NCI-H510A treated with DMSO at 0.1 percent for 48 hours (cell line): ENCODE measurements around the gene PKD1L1.
"Not testable (repeated sequence)": the region's sequence is repeated elsewhere in the genome, so short reads cannot be mapped to it uniquely, and the experiment has no call there.

Experiments used
- DNase-seq: peaks from one replicate; lab custom pipeline; 2025; lab: John Stamatoyannopoulos, UW

Gene PKD1L1

DNA sequence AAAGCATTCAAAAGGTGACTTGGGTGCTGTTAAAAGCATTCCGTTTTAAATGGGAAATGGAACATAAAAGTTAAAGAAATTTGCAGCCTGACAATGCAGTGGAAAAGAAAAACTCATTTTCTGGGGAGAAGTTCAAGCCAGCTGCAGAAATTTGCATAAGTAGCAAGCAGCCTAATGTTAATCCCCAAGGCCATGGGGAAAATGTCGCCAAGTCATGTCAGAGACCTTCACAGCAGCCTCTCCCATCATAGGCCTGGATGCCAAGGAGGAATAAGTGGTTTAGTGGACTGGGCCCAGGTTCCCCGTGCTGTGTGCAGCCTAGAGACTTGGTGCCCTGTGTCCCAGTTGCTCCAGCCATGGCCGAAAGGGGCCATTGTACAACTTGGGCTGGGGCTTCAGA is 154.2 kb downstream of the PKD1L1 start:
- no peak for DNase-seq

GRCh38 chr7:47793186-47793585 is 155.1 kb downstream of the PKD1L1 start:
- DNase-seq = not testable (repeated sequence)

- no peak for DNase-seq
Measured at GRCh38 chr7:47792521-47793121, 155.6 kb downstream of the PKD1L1 start.

DNA sequence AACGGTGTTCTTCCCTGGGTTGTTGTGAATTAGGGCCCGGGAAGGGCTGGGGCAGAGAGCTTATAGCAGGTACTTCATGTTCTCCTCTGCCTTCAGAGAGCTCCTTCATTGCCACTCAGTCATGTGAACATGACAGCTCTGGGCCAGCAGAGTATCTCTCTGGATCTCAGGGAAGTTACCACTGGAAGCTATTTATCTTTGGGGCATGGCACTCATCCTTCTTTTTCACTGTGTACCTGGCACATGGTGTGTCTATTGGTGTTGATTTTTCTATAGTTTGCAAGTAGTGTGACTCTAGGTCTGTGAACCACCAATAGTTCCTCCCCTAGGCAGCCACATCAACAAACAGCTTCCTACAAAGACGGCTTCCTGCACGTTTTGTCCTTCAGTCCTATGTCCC is 156.6 kb downstream of the PKD1L1 start:
- DNase-seq = no peak

- no peak for DNase-seq
Measured at GRCh38 chr7:47788083-47788482, 160.2 kb downstream of the PKD1L1 start.

GRCh38 chr7:47787249-47788069 is 160.8 kb downstream of the PKD1L1 start:
- no peak for DNase-seq

DNA sequence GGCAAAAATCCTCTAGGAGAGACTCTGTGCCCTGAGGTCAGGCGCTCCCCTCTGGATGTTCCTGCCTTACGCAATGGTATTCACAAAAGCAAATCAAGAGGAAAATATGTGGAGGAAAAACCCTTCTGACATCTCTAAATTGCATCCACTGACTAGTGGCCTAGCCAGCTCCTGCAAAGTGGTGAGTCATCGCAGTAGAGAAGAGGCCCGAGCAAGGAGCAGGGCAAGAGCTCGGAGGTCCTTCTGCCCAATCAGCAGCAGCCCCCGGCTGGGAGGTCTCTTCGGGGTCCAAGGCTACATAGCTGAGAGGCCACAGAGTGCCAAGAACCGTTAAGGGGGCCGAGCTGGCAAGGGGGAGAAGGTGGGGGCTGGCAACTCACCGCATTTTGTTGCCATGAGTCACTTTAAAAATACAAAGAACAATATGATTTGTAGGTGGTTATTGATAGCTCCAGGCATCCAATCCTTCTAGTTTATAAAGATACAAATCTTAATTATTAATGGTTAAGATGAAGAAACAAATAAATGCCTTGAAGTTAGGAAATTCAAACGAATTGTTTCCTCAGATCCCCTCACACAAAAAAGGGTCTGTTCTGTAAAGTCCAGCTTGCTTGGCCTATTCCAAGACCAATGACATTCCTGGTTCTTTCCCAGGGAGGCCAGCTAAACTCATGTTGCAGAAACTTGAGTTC is 161.6 kb downstream of the PKD1L1 start:
- no peak for DNase-seq

GRCh38 chr7:47785923-47786556 is 162.2 kb downstream of the PKD1L1 start:
- no peak for DNase-seq

GRCh38 chr7:47783456-47784223 is 164.6 kb downstream of the PKD1L1 start:
- DNase-seq = no peak

DNA sequence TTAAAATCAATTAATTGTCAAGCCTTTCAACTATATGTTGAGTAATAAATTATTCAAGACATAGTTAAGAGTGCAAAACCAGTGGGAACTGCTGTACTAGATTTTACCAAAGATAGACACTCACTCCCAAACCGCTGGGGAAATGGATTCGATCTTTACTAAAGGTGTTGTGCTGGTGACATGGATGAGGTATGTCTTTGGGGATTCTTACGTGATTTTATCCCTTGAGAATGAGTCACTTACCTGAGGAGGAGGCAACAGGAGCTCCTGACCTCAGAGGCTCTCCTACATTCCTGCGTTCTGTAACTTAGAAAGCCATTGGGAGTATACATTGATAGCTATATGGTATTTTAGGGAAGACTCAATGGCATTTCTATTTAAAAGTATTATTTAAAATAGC is 165.5 kb downstream of the PKD1L1 start:
- DNase-seq = no peak

GRCh38 chr7:47782022-47782421 is 166.2 kb downstream of the PKD1L1 start:
- no peak for DNase-seq

GRCh38 chr7:47780555-47780954 is 167.7 kb downstream of the PKD1L1 start:
- no peak for DNase-seq

- no peak for DNase-seq
Measured at GRCh38 chr7:47779341-47779771, 168.9 kb downstream of the PKD1L1 start.

DNA sequence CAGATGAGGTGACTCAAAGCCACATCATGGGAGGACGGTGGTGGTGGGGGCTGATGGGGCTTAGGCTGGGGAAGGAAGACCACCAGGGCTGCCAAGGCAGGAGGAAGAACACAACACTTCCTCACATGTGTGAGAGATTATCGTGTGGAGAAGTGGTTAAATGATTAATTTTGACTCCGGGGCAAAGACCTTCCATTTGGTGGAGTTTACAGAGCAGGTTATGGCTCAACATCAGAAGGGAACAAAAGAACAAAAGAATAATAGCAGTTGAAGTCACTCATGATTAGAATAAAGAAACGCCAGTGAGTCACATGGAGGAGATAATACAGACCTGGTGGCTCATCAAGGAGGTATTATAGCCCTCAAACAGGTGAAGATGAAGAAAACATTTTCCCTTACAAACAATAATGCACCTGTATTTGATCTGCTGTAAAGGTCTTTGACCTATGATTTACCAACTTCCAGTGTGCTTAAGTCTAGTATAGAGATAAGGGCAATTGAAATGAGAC is 170.1 kb downstream of the PKD1L1 start:
- no peak for DNase-seq

GRCh38 chr7:47777531-47778152 is 170.6 kb downstream of the PKD1L1 start:
- DNase-seq = no peak

DNA sequence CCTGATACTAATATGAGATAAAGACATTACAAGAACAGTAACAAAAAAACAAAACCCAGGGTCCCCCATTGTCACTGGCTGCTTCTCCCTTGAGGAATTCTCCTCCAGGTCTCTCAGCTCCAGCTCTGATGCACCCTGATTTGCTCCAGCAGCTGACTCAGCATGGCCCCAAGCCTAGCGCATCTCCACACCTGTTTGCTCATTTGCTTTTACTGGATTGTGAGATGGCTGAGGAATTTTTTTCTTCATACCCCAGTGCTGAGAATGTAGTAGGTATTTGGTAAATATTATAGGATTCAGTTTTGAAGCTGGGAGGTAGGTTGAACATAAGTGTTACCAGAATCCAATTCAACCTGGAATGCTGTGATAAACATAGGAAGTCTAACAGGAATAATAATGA is 171.9 kb downstream of the PKD1L1 start:
- no peak for DNase-seq

DNA sequence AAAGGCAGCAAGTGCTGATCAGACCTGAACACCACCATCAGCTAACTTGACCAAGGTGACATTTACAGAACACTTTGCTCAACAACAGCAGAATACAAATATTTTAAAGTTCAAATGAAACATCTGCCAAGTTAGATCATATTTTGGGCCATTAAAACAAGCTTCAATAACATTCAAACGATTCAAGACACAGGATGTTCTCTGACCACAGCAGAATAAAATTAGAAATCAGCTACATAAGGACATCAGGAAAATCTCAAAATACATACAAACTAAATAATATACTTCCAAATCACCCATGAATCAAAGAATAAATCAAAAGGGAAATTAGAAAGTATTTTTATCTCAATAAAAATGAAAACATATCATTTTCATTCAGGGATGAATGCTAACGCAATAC is 173.0 kb downstream of the PKD1L1 start:
- no peak for DNase-seq

DNA sequence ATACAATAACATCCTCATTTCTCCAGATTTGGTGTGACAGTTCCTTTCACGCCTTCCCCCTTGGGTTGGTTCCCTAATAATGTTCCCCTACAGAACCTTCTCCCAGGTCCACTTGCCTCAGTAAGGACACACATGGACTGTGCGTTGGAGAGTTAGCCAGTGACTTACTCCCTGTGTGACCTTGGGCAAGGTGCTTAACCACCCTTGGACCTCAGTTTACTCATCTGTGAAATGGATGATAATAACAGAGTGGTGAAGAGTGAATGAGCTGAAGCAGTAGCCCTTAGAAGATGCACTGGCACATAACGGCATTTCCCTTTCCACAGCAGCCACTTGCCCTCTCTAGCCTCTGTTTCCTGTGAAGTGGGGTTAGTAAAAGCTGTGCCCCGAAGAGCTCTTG is 175.8 kb downstream of the PKD1L1 start:
- DNase-seq = no peak

GRCh38 chr7:47771990-47772360 is 176.3 kb downstream of the PKD1L1 start:
- no peak for DNase-seq

GRCh38 chr7:47771336-47771989 is 176.8 kb downstream of the PKD1L1 start:
- DNase-seq = no peak

DNA sequence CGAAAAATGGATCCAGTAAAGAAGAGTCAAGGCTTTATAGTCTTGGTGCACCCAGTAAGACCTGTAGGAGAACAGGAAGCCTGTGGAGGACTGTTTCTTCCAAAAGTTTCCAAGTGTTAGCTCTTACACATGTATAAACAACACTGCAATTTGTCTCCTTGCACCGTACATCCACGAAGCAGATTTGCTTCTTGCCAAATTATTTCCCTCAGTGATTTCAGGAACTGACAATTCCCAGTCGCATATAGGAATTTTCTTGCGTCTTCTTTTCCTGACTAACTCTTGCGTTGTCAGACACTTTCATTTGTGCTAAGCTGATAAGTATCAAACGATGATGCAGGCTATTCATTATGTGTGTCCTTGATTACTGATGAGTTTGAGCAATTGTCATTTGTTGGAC is 182.1 kb downstream of the PKD1L1 start:
- DNase-seq = no peak
